ENCODE measurements around the gene TENM4. TPM values are rescaled to one million over a fixed set of nuclear protein-coding genes. Genes with fewer than 3 reads are reported as not detected.

The TENM4 gene
- total RNA-seq, 4 donors from 2014 or later: 0.88 to 61.5 (median 4.0) TPM

- TF ChIP-seq CTCF (IDR thresholded peaks at IDR 0.05): no peak
- TF ChIP-seq POLR2A (IDR thresholded peaks at IDR 0.05): no peak
- Histone ChIP-seq H3K9me3 (no peaks in the 10 kb centered on the region), H3K4me1 (no peaks in the 10 kb centered on the region), H3K27ac (no peak overlapping the region), H3K27me3 (no peaks in the 10 kb centered on the region), H3K4me3 (no peak overlapping the region), H3K36me3 (no peaks in the 10 kb centered on the region)
- intact Hi-C loops (cut with DNase I; ENCODE audit: low total_unique reads): no loop called here
- no peak for DNase-seq
Observed at GRCh38 chr11:78901831-78902230, 539.0 kb downstream of the TENM4 start.

GRCh38 chr11:78898266-78898775, 542.5 kb downstream of the TENM4 start:
- H3K4me3 ChIP-seq: no peak overlapping the region
- no peaks in the 10 kb centered on the region for H3K36me3 ChIP-seq
- H3K9me3 ChIP-seq: no peaks in the 10 kb centered on the region
- H3K4me1 ChIP-seq: no peaks in the 10 kb centered on the region
- no peaks in the 10 kb centered on the region for H3K27me3 ChIP-seq
- DNase-seq: no peak
- no peak for TF ChIP-seq CTCF (IDR thresholded peaks at IDR 0.05)
- TF ChIP-seq POLR2A (IDR thresholded peaks at IDR 0.05): no peak
- no peak overlapping the region for H3K27ac ChIP-seq
- intact Hi-C loops (cut with DNase I; ENCODE audit: low total_unique reads): no loop called here

GRCh38 chr11:78893996-78894395, 546.8 kb downstream of the TENM4 start:
- H3K4me3 ChIP-seq: no peak overlapping the region
- H3K4me1 ChIP-seq: no peaks in the 10 kb centered on the region
- H3K27me3 ChIP-seq: no peaks in the 10 kb centered on the region
- H3K9me3 ChIP-seq: no peaks in the 10 kb centered on the region
- no peak for TF ChIP-seq CTCF (IDR thresholded peaks at IDR 0.05)
- no peak for TF ChIP-seq POLR2A (IDR thresholded peaks at IDR 0.05)
- no peak overlapping the region for H3K27ac ChIP-seq
- H3K36me3 ChIP-seq: no peaks in the 10 kb centered on the region
- intact Hi-C loops (cut with DNase I; ENCODE audit: low total_unique reads): no loop called here
- DNase-seq: no peak

GRCh38 chr11:78889698-78890097, 551.1 kb downstream of the TENM4 start:
- no peak for DNase-seq
- Histone ChIP-seq H3K27ac (no peak overlapping the region), H3K9me3 (no peaks in the 10 kb centered on the region), H3K4me3 (no peak overlapping the region), H3K27me3 (no peaks in the 10 kb centered on the region), H3K4me1 (no peaks in the 10 kb centered on the region), H3K36me3 (no peaks in the 10 kb centered on the region)
- TF ChIP-seq CTCF (IDR thresholded peaks at IDR 0.05) (no peak), POLR2A (IDR thresholded peaks at IDR 0.05) (no peak)
- intact Hi-C loops (cut with DNase I; ENCODE audit: low total_unique reads): no loop called here

GRCh38 chr11:78886616-78887015, 554.2 kb downstream of the TENM4 start:
- no peaks in the 10 kb centered on the region for H3K36me3 ChIP-seq
- H3K9me3 ChIP-seq: no peaks in the 10 kb centered on the region
- no peak overlapping the region for H3K27ac ChIP-seq
- DNase-seq: no peak
- TF ChIP-seq CTCF (IDR thresholded peaks at IDR 0.05): no peak
- TF ChIP-seq POLR2A (IDR thresholded peaks at IDR 0.05): no peak
- H3K27me3 ChIP-seq: no peaks in the 10 kb centered on the region
- intact Hi-C loops (cut with DNase I; ENCODE audit: low total_unique reads): no loop called here
- no peaks in the 10 kb centered on the region for H3K4me1 ChIP-seq
- no peak overlapping the region for H3K4me3 ChIP-seq

All from uterus (tissue), 4 donors.